Body of pancreas (tissue), 4 donors: ENCODE results near the gene CRYBG2. TPM values are rescaled to one million over a fixed set of nuclear protein-coding genes. Genes with fewer than 3 reads are reported as not detected.

Source experiments
- ATAC-seq: fragments of 150-250 bp; one replicate; pipeline ENCODE4 v1.9.1; 2016
- DNase-seq, 4 donors: peaks; one replicate each; pipeline ENCODE4 v3.0.0-alpha.2; 2019
- H3K27ac ChIP-seq, 4 donors: fragments of 200-600 bp; sonication (generic); 1 replicate in 3 of 4; 2 replicates in 1 of 4; pipeline versions ENCODE4 v1.5.1 to v1.6.1; 2016 to 2019; ENCODE audit warnings: mild to moderate bottlenecking in 1 of 4, mixed read lengths in 1 of 4, moderate library complexity in 1 of 4
- H3K27me3 ChIP-seq, 2 donors: fragments of 200-600 bp; sonication (generic); one replicate each; pipeline ENCODE4 v1.6.0; 2016; ENCODE audit warnings: mild to moderate bottlenecking in 1 of 2
- H3K36me3 ChIP-seq, 2 donors: fragments of 200-600 bp; sonication (generic); replicated peaks in 1 of 2; 2 replicates each; pipeline ENCODE4 v1.5.1; 2016; ENCODE audit warnings: low read depth in 2 of 2; ENCODE audit not compliant: insufficient read depth in 1 of 2
- H3K4me1 ChIP-seq: fragments of 200-600 bp; sonication (generic); one replicate; pipeline ENCODE4 v1.6.0; 2016
- H3K4me3 ChIP-seq, 2 donors: fragments of 200-600 bp; sonication (generic); 1 replicate in 1 of 2; 2 replicates in 1 of 2; pipeline ENCODE4 v1.5.1; 2016 to 2019
- H3K9me3 ChIP-seq, 3 donors: fragments of 200-600 bp; sonication (generic); 1 replicate in 2 of 3; 2 replicates in 1 of 3; pipeline ENCODE4 v1.5.1; 2016
- CTCF ChIP-seq, 7 experiments: fragments of 450-650 bp in 4 of 7; fragments of 200-600 bp in 3 of 7; sonication (generic) in 3 of 7; IDR thresholded peaks; one replicate each; pipeline ENCODE4 v1.5.1; 2016 to 2019; ENCODE audit warnings: antibody characterized with exemption in 7 of 7
- POLR2A ChIP-seq, 3 donors: fragments of 450-650 bp; IDR thresholded peaks; one replicate each; pipeline ENCODE4 v1.6.1; 2016; ENCODE audit warnings: antibody characterized with exemption in 3 of 3, mild to moderate bottlenecking in 2 of 3
- WGBS, 2 donors: methylation state at CpG; one replicate each; pipeline ENCODE4 v1.1.5; 2017; 5-methylcytosine and 5-hydroxymethylcytosine counted together
- intact Hi-C: fragments of 100-400 bp; cut with DNase I; formaldehyde crosslinking; loops from one replicate; pipeline ENCODE4 v1.15.1; 2023
- total RNA-seq, 2 donors: library from RNA; depleted of rRNA; stranded (reverse); fragments of >200 nt; gene quantifications; one replicate each; pipeline ENCODE4 v1.1.0, GENCODE V29; 2016

The CRYBG2 gene
- total RNA-seq, 2 donors from 2014 or later = 3.6 TPM; not detected in 1

GRCh38 chr1:26350343-26350700, 3.6 kb downstream of the CRYBG2 start:
- DNase-seq (no peak), ATAC-seq (no peak)
- Histone ChIP-seq H3K27ac (no peak overlapping the region), H3K4me1 (peaks cover 7% of the 10 kb centered on the region), H3K36me3 (no peaks in the 10 kb centered on the region), H3K27me3 (no peaks in the 10 kb centered on the region), H3K4me3 (no peak overlapping the region), H3K9me3 (no peaks in the 10 kb centered on the region)
- intact Hi-C loops = no loop called here
- TF ChIP-seq CTCF (IDR thresholded peaks at IDR 0.05) = no peak
- TF ChIP-seq POLR2A (IDR thresholded peaks at IDR 0.05) = no peak
- 78 to 81% methylated on average over 2 of the region's 2 CpGs for WGBS, 2 donors

- TF ChIP-seq CTCF (IDR thresholded peaks at IDR 0.05) = no peak
- DNase-seq (no peak), ATAC-seq (no peak)
- Histone ChIP-seq H3K4me1 (peaks cover 7% of the 10 kb centered on the region), H3K4me3 (no peak overlapping the region), H3K36me3 (no peaks in the 10 kb centered on the region), H3K27me3 (no peaks in the 10 kb centered on the region), H3K27ac (no peak overlapping the region), H3K9me3 (no peaks in the 10 kb centered on the region)
- intact Hi-C loops = no loop called here
- 76 to 79% methylated on average over 5 of the region's 5 CpGs for WGBS, 2 donors
Observed at GRCh38 chr1:26349877-26350244, 4.1 kb downstream of the CRYBG2 start.

GRCh38 chr1:26349188-26349876, 4.6 kb downstream of the CRYBG2 start:
- DNase-seq (no peak), ATAC-seq (no peak)
- Histone ChIP-seq H3K4me1 (peaks cover 6% of the 10 kb centered on the region), H3K4me3 (no peak overlapping the region), H3K27me3 (no peaks in the 10 kb centered on the region), H3K9me3 (no peaks in the 10 kb centered on the region), H3K36me3 (no peaks in the 10 kb centered on the region), H3K27ac (no peak overlapping the region)
- intact Hi-C loops = no loop called here
- no peak for TF ChIP-seq CTCF (IDR thresholded peaks at IDR 0.05)
- no peak for TF ChIP-seq POLR2A (IDR thresholded peaks at IDR 0.05)
- 74 to 83% methylated on average over 7 of the region's 7 CpGs for WGBS, 2 donors

GRCh38 chr1:26346274-26347033, 7.5 kb downstream of the CRYBG2 start:
- no peak for TF ChIP-seq POLR2A (IDR thresholded peaks at IDR 0.05)
- TF ChIP-seq CTCF (IDR thresholded peaks at IDR 0.05) = no peak

More at GRCh38 chr1:26346274-26347033, 7.5 kb downstream of the CRYBG2 start:
- 45 to 70% methylated on average over 3 to 10 of the region's 10 CpGs for WGBS, 2 donors
- Histone ChIP-seq H3K36me3 (no peaks in the 10 kb centered on the region), H3K27me3 (no peaks in the 10 kb centered on the region), H3K4me1 (no peaks in the 10 kb centered on the region), H3K4me3 (no peak overlapping the region), H3K9me3 (no peaks in the 10 kb centered on the region), H3K27ac (no peak overlapping the region)
- no peak for ATAC-seq
- intact Hi-C loops = no loop called here
- no peak for DNase-seq
